AG09319 (cell line): ENCODE data around the gene IGIP.

Experiments
- DNase-seq: peaks from one replicate; pipeline ENCODE4 v3.0.0-alpha.2; 2010; ENCODE audit warnings: low read depth; ENCODE audit errors: extremely low read depth
- CTCF ChIP-seq: IDR thresholded peaks from 2 replicates; pipeline ENCODE4 v1.5.1; 2011; ENCODE audit warnings: low read depth, mild to moderate bottlenecking, inconsistent platforms, low read length, moderate library complexity

The IGIP gene

GRCh38 chr5:140093179-140093578 is 32.6 kb upstream of the IGIP start:
- no peak for DNase-seq
- TF ChIP-seq CTCF, result no peak

GRCh38 chr5:140093866-140094265 is 31.9 kb upstream of the IGIP start:
- no peak for TF ChIP-seq CTCF
- no peak for DNase-seq

- DNase-seq, result no peak
- no peak for TF ChIP-seq CTCF
Observed at GRCh38 chr5:140094889-140095288, 30.8 kb upstream of the IGIP start.

- no peak for TF ChIP-seq CTCF
- no peak for DNase-seq
Observed at GRCh38 chr5:140101179-140101578, 24.6 kb upstream of the IGIP start.

- DNase-seq, result no peak
- TF ChIP-seq CTCF, result no peak
Observed at GRCh38 chr5:140103154-140103553, 22.6 kb upstream of the IGIP start.

- DNase-seq, result no peak
- TF ChIP-seq CTCF, result no peak
Observed at GRCh38 chr5:140104100-140104499, 21.6 kb upstream of the IGIP start.

GRCh38 chr5:140106101-140106500 is 19.6 kb upstream of the IGIP start:
- TF ChIP-seq CTCF, result no peak
- no peak for DNase-seq
